ENCODE measurements around the gene CAND2.
"Not testable (repeated sequence)": the region's sequence is repeated elsewhere in the genome, so short reads cannot be mapped to it uniquely, and the experiment has no call there.

Gene CAND2

DNA sequence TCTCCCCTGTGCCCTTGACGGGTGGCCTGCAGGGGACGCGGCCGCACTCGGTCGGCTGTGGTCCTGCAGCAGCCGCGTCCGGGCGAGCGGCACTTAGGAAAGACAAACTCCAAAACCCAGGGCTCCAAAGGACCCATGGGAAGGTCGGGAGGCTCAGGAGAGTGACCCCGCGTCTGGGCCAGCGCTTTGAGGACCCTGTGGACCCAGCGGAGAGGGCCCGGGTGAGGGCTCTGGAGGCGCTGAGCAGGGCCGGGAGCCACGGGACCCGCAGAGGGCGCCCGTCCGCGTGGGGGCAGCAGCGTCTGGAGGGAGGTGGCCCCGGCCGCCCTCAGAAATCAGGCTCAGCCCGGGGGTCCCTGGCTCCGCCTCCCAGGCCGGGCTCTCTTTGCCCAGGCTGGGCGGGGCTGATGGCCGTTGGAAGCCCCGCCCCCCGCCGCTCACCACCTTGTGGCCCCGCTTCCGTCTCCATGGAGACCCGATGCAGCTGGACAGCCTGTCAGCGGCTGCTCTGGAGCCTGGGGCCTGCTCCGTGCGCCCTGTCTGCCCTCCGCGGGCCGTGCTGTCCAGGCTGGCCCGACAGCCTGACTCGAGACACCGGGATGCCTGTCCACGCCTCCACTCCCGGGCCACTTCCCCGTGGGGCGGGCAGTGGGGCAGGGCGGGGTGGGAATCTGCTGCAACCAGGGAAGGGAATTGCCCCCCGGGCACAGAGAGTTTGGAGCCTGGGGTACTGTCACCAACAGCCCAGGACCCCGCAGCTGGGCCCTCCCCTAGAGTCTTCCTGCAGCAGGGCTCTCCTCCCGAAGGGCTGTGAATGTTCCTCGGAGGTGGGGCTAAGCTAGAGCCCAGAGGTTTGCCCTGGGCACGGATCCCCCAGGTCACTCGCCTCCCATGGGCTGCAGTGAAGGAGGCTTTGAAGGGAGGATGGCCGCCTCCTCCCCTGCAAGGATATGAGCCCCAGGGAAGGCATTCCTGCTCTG, 79.7 kb downstream of the CAND2 start:
- DNase-seq (ENCODE audit: low read depth in 1 of 2, low spot score in 1 of 2): no peak
- H3K27me3 ChIP-seq (ENCODE audit: insufficient read depth, poor library complexity, severe bottlenecking): peaks cover 3% of the 10 kb centered on the region
- H3K27ac ChIP-seq (replicated peaks): no peak overlapping the region
- no peak overlapping the region for H3K4me3 ChIP-seq (replicated peaks; ENCODE audit: insufficient read depth, low read length)
- TF ChIP-seq POLR2AphosphoS5 (IDR thresholded peaks at IDR 0.05; ENCODE audit: low read depth) (no peak), GABPA (IDR thresholded peaks at IDR 0.05; ENCODE audit: low read depth) (no peak), SPI1 (IDR thresholded peaks at IDR 0.05; ENCODE audit: borderline replicate concordance, low read depth) (no peak)
- TF ChIP-seq, protein P1, sequence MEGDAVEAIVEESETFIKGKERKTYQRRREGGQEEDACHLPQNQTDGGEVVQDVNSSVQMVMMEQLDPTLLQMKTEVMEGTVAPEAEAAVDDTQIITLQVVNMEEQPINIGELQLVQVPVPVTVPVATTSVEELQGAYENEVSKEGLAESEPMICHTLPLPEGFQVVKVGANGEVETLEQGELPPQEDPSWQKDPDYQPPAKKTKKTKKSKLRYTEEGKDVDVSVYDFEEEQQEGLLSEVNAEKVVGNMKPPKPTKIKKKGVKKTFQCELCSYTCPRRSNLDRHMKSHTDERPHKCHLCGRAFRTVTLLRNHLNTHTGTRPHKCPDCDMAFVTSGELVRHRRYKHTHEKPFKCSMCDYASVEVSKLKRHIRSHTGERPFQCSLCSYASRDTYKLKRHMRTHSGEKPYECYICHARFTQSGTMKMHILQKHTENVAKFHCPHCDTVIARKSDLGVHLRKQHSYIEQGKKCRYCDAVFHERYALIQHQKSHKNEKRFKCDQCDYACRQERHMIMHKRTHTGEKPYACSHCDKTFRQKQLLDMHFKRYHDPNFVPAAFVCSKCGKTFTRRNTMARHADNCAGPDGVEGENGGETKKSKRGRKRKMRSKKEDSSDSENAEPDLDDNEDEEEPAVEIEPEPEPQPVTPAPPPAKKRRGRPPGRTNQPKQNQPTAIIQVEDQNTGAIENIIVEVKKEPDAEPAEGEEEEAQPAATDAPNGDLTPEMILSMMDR (IDR thresholded peaks at IDR 0.05; ENCODE audit: insufficient read depth, low read length): no peak
- TF ChIP-seq, protein P2, sequence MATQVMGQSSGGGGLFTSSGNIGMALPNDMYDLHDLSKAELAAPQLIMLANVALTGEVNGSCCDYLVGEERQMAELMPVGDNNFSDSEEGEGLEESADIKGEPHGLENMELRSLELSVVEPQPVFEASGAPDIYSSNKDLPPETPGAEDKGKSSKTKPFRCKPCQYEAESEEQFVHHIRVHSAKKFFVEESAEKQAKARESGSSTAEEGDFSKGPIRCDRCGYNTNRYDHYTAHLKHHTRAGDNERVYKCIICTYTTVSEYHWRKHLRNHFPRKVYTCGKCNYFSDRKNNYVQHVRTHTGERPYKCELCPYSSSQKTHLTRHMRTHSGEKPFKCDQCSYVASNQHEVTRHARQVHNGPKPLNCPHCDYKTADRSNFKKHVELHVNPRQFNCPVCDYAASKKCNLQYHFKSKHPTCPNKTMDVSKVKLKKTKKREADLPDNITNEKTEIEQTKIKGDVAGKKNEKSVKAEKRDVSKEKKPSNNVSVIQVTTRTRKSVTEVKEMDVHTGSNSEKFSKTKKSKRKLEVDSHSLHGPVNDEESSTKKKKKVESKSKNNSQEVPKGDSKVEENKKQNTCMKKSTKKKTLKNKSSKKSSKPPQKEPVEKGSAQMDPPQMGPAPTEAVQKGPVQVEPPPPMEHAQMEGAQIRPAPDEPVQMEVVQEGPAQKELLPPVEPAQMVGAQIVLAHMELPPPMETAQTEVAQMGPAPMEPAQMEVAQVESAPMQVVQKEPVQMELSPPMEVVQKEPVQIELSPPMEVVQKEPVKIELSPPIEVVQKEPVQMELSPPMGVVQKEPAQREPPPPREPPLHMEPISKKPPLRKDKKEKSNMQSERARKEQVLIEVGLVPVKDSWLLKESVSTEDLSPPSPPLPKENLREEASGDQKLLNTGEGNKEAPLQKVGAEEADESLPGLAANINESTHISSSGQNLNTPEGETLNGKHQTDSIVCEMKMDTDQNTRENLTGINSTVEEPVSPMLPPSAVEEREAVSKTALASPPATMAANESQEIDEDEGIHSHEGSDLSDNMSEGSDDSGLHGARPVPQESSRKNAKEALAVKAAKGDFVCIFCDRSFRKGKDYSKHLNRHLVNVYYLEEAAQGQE (IDR thresholded peaks at IDR 0.05; ENCODE audit: insufficient replicate concordance, low read depth): no peak

GRCh38 chr3:12877040-12877439, 80.6 kb downstream of the CAND2 start:
- H3K4me3 ChIP-seq (replicated peaks; ENCODE audit: insufficient read depth, low read length): no peak overlapping the region
- H3K27ac ChIP-seq (replicated peaks): no peak overlapping the region
- H3K27me3 ChIP-seq (ENCODE audit: insufficient read depth, poor library complexity, severe bottlenecking): peaks cover 3% of the 10 kb centered on the region
- TF ChIP-seq SPI1 (IDR thresholded peaks at IDR 0.05; ENCODE audit: borderline replicate concordance, low read depth): no peak
- TF ChIP-seq POLR2AphosphoS5 (IDR thresholded peaks at IDR 0.05; ENCODE audit: low read depth): no peak
- TF ChIP-seq, protein P1 (IDR thresholded peaks at IDR 0.05; ENCODE audit: insufficient read depth, low read length): no peak
- no peak for TF ChIP-seq GABPA (IDR thresholded peaks at IDR 0.05; ENCODE audit: low read depth)
- TF ChIP-seq, protein P2 (IDR thresholded peaks at IDR 0.05; ENCODE audit: insufficient replicate concordance, low read depth): no peak
- no peak for DNase-seq (ENCODE audit: low read depth in 1 of 2, low spot score in 1 of 2)

GRCh38 chr3:12878141-12878574, 81.7 kb downstream of the CAND2 start:
- no peak for TF ChIP-seq SPI1 (IDR thresholded peaks at IDR 0.05; ENCODE audit: borderline replicate concordance, low read depth)
- TF ChIP-seq, protein P1 (IDR thresholded peaks at IDR 0.05; ENCODE audit: insufficient read depth, low read length): no peak
- TF ChIP-seq GABPA (IDR thresholded peaks at IDR 0.05; ENCODE audit: low read depth): no peak
- TF ChIP-seq, protein P2 (IDR thresholded peaks at IDR 0.05; ENCODE audit: insufficient replicate concordance, low read depth): no peak
- TF ChIP-seq POLR2AphosphoS5 (IDR thresholded peaks at IDR 0.05; ENCODE audit: low read depth): no peak
- H3K27me3 ChIP-seq (ENCODE audit: insufficient read depth, poor library complexity, severe bottlenecking): peaks cover 3% of the 10 kb centered on the region
- no peak overlapping the region for H3K4me3 ChIP-seq (replicated peaks; ENCODE audit: insufficient read depth, low read length)
- no peak overlapping the region for H3K27ac ChIP-seq (replicated peaks)
- DNase-seq (ENCODE audit: low read depth in 1 of 2, low spot score in 1 of 2): no peak

GRCh38 chr3:12878758-12879157, 82.3 kb downstream of the CAND2 start:
- not testable (repeated sequence) for H3K27me3 ChIP-seq (ENCODE audit: insufficient read depth, poor library complexity, severe bottlenecking); H3K27ac ChIP-seq (replicated peaks); H3K4me3 ChIP-seq (replicated peaks; ENCODE audit: insufficient read depth, low read length); DNase-seq (ENCODE audit: low read depth in 1 of 2, low spot score in 1 of 2)

Measured in HL-60 (cell line).